ENCODE data around the gene CDX1. TPM values are rescaled to one million over a fixed set of nuclear protein-coding genes. Genes with fewer than 3 reads are reported as not detected.

The CDX1 gene
- total RNA-seq, 1 donor from 2014 or later: not detected

GRCh38 chr5:150146862-150147601 is 19.5 kb upstream of the CDX1 start:
- DNase-seq (ENCODE audit: low read depth): no peak

GRCh38 chr5:150147670-150148069 is 18.9 kb upstream of the CDX1 start:
- DNase-seq (ENCODE audit: low read depth): no peak

- no peak for DNase-seq (ENCODE audit: low read depth)
These were observed 18.3 kb upstream of the CDX1 start for GRCh38 chr5:150148117-150148927.

GRCh38 chr5:150149618-150150017 is 17.0 kb upstream of the CDX1 start:
- DNase-seq (ENCODE audit: low read depth): no peak

- DNase-seq (ENCODE audit: low read depth): no peak
These were observed 13.7 kb upstream of the CDX1 start for GRCh38 chr5:150152636-150153462.

GRCh38 chr5:150153483-150153882 is 13.1 kb upstream of the CDX1 start:
- no peak for DNase-seq (ENCODE audit: low read depth)

- no peak for DNase-seq (ENCODE audit: low read depth)
These were observed 12.5 kb upstream of the CDX1 start for GRCh38 chr5:150153957-150154617.

GRCh38 chr5:150154618-150155128 is 11.9 kb upstream of the CDX1 start:
- no peak for DNase-seq (ENCODE audit: low read depth)

- no peak for DNase-seq (ENCODE audit: low read depth)
These were observed 11.1 kb upstream of the CDX1 start, which contains the start of gene PDGFRB for GRCh38 chr5:150155258-150156026. Gene PDGFRB, minus strand, starts transcription at chr5:150155845. Its CDS starts 18,798 bp downstream, at chr5:150137047.

- DNase-seq (ENCODE audit: low read depth): no peak
These were observed 10.6 kb upstream of the CDX1 start for GRCh38 chr5:150156027-150156368.

GRCh38 chr5:150156540-150156939 is 10.0 kb upstream of the CDX1 start:
- no peak for DNase-seq (ENCODE audit: low read depth)

- no peak for DNase-seq (ENCODE audit: low read depth)
These were observed 9.4 kb upstream of the CDX1 start for GRCh38 chr5:150157168-150157567.

GRCh38 chr5:150158170-150158949 is 8.2 kb upstream of the CDX1 start:
- no peak for DNase-seq (ENCODE audit: low read depth)

GRCh38 chr5:150159031-150159430 is 7.5 kb upstream of the CDX1 start:
- DNase-seq (ENCODE audit: low read depth): no peak

GRCh38 chr5:150159741-150160179 is 6.8 kb upstream of the CDX1 start:
- DNase-seq (ENCODE audit: low read depth): no peak

- DNase-seq (ENCODE audit: low read depth): no peak
These were observed 6.0 kb upstream of the CDX1 start for GRCh38 chr5:150160448-150161081.

- peak; percentile 25 for DNase-seq (ENCODE audit: low read depth)
These were observed 5.1 kb upstream of the CDX1 start for GRCh38 chr5:150161242-150162141.

GRCh38 chr5:150162142-150162513 is 4.5 kb upstream of the CDX1 start:
- no peak for DNase-seq (ENCODE audit: low read depth)

Measured in renal cortical epithelial cell (primary cell).